ENCODE results near the gene COG5.

- TF ChIP-seq NKRF (IDR thresholded peaks at IDR 0.05; ENCODE audit: borderline replicate concordance) (no peak), CTCF (IDR thresholded peaks at IDR 0.05 in 2 of 3, conservative IDR thresholded peaks at IDR 0.05 in 1 of 3; ENCODE audit: insufficient read depth in 2 of 3, low read depth in 1 of 3, low read length in 3 of 3) (no peak), MAX (CRISPR knock-in tag; IDR thresholded peaks at IDR 0.05) (no peak)
Observed at GRCh38 chr7:107220356-107220755, 343.4 kb downstream of the COG5 start.
